Fibroblast of lung (primary cell): ENCODE measurements around the gene RASSF3. TPM values are rescaled to one million over a fixed set of nuclear protein-coding genes. Genes with fewer than 3 reads are reported as not detected.
"Not testable (repeated sequence)": the region's sequence is repeated elsewhere in the genome, so short reads cannot be mapped to it uniquely, and the experiment has no call there.

Experiments
- DNase-seq, 2 donors: peaks; one replicate each; pipeline versions ENCODE4 v3.0.0 to v3.0.0-alpha.2; 2010; ENCODE audit warnings: low read depth in 2 of 2
- H2AFZ ChIP-seq: 2 replicates; pipeline ENCODE4 v1.5.1; 2012; ENCODE audit warnings: low read length, control low read depth, inconsistent platforms
- H3K27ac ChIP-seq: 2 replicates; pipeline ENCODE4 v1.5.1; 2011; ENCODE audit warnings: low read length, control low read depth; ENCODE audit not compliant: insufficient read depth
- H3K27me3 ChIP-seq: 2 replicates; pipeline ENCODE4 v1.5.1; 2011; ENCODE audit warnings: mild to moderate bottlenecking, low read length; ENCODE audit not compliant: control insufficient read depth, insufficient read depth
- H3K36me3 ChIP-seq: 2 replicates; pipeline ENCODE4 v1.5.1; 2011; ENCODE audit warnings: low read length; ENCODE audit not compliant: control insufficient read depth, insufficient read depth
- H3K4me1 ChIP-seq: 2 replicates; pipeline ENCODE4 v1.5.1; 2011; ENCODE audit warnings: low read length; ENCODE audit not compliant: control insufficient read depth, insufficient read depth; ENCODE audit errors: extremely low read depth
- H3K4me2 ChIP-seq: 2 replicates; pipeline ENCODE4 v1.5.1; 2011; ENCODE audit warnings: low read length, control low read depth; ENCODE audit not compliant: insufficient read depth; ENCODE audit errors: extremely low read depth
- H3K4me3 ChIP-seq, 4 experiments: fragments of 200-600 bp in 1 of 4; sonication (generic) in 1 of 4; replicated peaks in 1 of 4; 2 replicates each; pipeline ENCODE4 v1.5.1; 2011 to 2016; ENCODE audit warnings: low read length in 4 of 4, low read depth in 3 of 4, mild to moderate bottlenecking in 3 of 4, control low read depth in 2 of 4, inconsistent platforms in 1 of 4, mixed read lengths in 1 of 4; ENCODE audit not compliant: insufficient read depth in 1 of 4; ENCODE audit errors: control extremely low read depth in 1 of 4
- H3K79me2 ChIP-seq: 2 replicates; pipeline ENCODE4 v1.5.1; 2012; ENCODE audit warnings: mild to moderate bottlenecking, low read length, inconsistent platforms; ENCODE audit not compliant: control insufficient read depth, insufficient read depth
- H3K9ac ChIP-seq: 2 replicates; pipeline ENCODE4 v1.5.1; 2011; ENCODE audit warnings: mild to moderate bottlenecking, low read length, control low read depth; ENCODE audit not compliant: insufficient read depth
- H3K9me3 ChIP-seq: 2 replicates; pipeline ENCODE4 v1.5.1; 2012; ENCODE audit warnings: low read depth, low read length; ENCODE audit not compliant: control insufficient read depth, insufficient read depth
- H4K20me1 ChIP-seq: 2 replicates; pipeline ENCODE4 v1.5.1; 2011; ENCODE audit warnings: low read length; ENCODE audit not compliant: control insufficient read depth, insufficient read depth; ENCODE audit errors: extremely low read depth
- EZH2 ChIP-seq: IDR thresholded peaks from 2 replicates; pipeline ENCODE4 v1.5.1; 2012; ENCODE audit warnings: low read length, control low read depth, mild to moderate bottlenecking; ENCODE audit errors: missing control alignments
- polyA plus RNA-seq, 2 donors: library from polyadenylated mRNA; depleted of rRNA in 1 of 2; stranded (reverse) in 1 of 2; unstranded in 1 of 2; fragments of >200 nt; gene quantifications; 2 replicates each; pipeline ENCODE4 v1.2.1, GENCODE V29; 2011 to 2012; ENCODE audit warnings: missing spikeins in 1 of 2
- total RNA-seq: library from RNA; depleted of rRNA; stranded (reverse); fragments of >200 nt; gene quantifications from 2 replicates; pipeline ENCODE4 v1.2.1, GENCODE V29; 2014
- TF ChIP-seq, protein P1 (sequence below), 2 donors: IDR thresholded peaks in 1 of 2; conservative IDR thresholded peaks in 1 of 2; 1 replicate in 1 of 2; 2 replicates in 1 of 2; pipeline ENCODE4 v1.5.1; 2011 to 2012; ENCODE audit warnings: low read length in 2 of 2, control low read depth in 1 of 2, inconsistent platforms in 1 of 2, low read depth in 1 of 2, mild to moderate bottlenecking in 1 of 2

The RASSF3 gene
- total and polyA plus RNA-seq, 2 donors (not counting 1 experiment from before 2014, with no cell fraction given) = 37.7 to 45.9 TPM

DNA sequence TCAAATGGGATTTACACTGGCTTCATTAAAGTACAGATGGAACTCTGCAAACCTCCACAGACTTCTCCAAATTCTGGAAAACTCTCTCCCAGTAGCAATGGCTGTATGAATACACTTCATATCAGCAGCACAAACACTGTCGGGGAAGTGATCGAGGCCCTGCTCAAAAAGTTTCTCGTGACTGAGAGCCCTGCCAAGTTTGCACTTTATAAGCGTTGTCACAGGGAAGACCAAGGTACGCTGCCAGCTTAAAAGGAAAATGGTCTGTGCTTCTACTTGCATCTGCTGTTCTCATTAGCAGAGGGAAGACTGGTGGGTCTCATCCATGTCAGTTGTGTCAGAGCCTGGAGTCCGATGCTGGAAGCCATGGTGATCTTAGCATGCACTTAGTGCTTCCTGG lies 77.9 kb downstream of the RASSF3 start:
- TF ChIP-seq EZH2 = no peak
- TF ChIP-seq, protein P1, sequence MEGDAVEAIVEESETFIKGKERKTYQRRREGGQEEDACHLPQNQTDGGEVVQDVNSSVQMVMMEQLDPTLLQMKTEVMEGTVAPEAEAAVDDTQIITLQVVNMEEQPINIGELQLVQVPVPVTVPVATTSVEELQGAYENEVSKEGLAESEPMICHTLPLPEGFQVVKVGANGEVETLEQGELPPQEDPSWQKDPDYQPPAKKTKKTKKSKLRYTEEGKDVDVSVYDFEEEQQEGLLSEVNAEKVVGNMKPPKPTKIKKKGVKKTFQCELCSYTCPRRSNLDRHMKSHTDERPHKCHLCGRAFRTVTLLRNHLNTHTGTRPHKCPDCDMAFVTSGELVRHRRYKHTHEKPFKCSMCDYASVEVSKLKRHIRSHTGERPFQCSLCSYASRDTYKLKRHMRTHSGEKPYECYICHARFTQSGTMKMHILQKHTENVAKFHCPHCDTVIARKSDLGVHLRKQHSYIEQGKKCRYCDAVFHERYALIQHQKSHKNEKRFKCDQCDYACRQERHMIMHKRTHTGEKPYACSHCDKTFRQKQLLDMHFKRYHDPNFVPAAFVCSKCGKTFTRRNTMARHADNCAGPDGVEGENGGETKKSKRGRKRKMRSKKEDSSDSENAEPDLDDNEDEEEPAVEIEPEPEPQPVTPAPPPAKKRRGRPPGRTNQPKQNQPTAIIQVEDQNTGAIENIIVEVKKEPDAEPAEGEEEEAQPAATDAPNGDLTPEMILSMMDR (conservative IDR thresholded peaks at IDR 0.05 in 1 of 2, IDR thresholded peaks at IDR 0.05 in 1 of 2; ENCODE audit: low read depth in 1 of 2, low read length in 2 of 2) = no peak
- no peaks in the 10 kb centered on the region for H4K20me1 ChIP-seq
- H3K27ac ChIP-seq = peak overlapping the region; percentile 19
- DNase-seq = no peak
- no peak overlapping the region for H3K4me3 ChIP-seq
- H3K36me3 ChIP-seq = peaks cover 2% of the 10 kb centered on the region
- peaks cover 5% of the 10 kb centered on the region for H3K79me2 ChIP-seq
- no peak overlapping the region for H2AFZ ChIP-seq
- no peak overlapping the region for H3K9ac ChIP-seq
- no peak overlapping the region for H3K4me2 ChIP-seq
- H3K9me3 ChIP-seq = no peaks in the 10 kb centered on the region
- H3K4me1 ChIP-seq = peaks cover 2% of the 10 kb centered on the region
- no peaks in the 10 kb centered on the region for H3K27me3 ChIP-seq

DNA sequence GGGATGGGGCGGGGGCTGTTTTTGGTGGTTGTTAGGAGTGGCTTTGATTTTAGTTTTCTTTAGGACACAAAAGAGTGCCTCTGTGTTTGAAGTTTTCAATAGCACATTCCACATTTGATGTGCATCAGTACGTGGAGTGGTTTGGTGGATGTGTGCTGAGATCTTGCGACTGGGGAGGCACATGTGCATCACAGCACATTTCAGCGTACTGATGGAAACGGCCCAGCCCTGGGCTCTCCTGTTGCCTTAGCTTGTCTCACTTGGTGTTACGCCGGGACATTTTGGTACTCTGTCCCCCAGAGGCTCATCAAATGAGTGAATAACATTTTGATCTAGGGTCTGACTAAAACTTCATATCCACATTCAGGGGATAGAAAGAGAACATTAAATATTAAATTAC lies 78.4 kb downstream of the RASSF3 start:
- Histone ChIP-seq H3K4me3 (no peak overlapping the region), H3K4me1 (peaks cover 2% of the 10 kb centered on the region), H3K27ac (no peak overlapping the region), H3K36me3 (peaks cover 2% of the 10 kb centered on the region), H3K4me2 (no peak overlapping the region), H3K79me2 (peaks cover 1% of the 10 kb centered on the region), H3K9me3 (no peaks in the 10 kb centered on the region), H4K20me1 (no peaks in the 10 kb centered on the region), H2AFZ (no peak overlapping the region), H3K9ac (no peak overlapping the region), H3K27me3 (no peaks in the 10 kb centered on the region)
- no peak for TF ChIP-seq EZH2
- TF ChIP-seq, protein P1 (conservative IDR thresholded peaks at IDR 0.05 in 1 of 2, IDR thresholded peaks at IDR 0.05 in 1 of 2; ENCODE audit: low read depth in 1 of 2, low read length in 2 of 2) = no peak
- DNase-seq = no peak

- H3K4me3 ChIP-seq, H4K20me1 ChIP-seq, H3K36me3 ChIP-seq, H3K4me1 ChIP-seq, H3K27ac ChIP-seq, H3K27me3 ChIP-seq, H3K4me2 ChIP-seq, H3K9me3 ChIP-seq, DNase-seq, H3K9ac ChIP-seq, H3K79me2 ChIP-seq, H2AFZ ChIP-seq: not testable (repeated sequence)
Measured at GRCh38 chr12:64690236-64690635, 79.9 kb downstream of the RASSF3 start.
